Raji (cell line): Measurements from ENCODE around the gene EYA4.

Experiments used
- POLR2A ChIP-seq: IDR thresholded peaks from 2 replicates; pipeline ENCODE4 v1.6.1; 2011; ENCODE audit warnings: low read depth, low read length, control low read depth; ENCODE audit not compliant: insufficient read depth

The EYA4 gene

DNA sequence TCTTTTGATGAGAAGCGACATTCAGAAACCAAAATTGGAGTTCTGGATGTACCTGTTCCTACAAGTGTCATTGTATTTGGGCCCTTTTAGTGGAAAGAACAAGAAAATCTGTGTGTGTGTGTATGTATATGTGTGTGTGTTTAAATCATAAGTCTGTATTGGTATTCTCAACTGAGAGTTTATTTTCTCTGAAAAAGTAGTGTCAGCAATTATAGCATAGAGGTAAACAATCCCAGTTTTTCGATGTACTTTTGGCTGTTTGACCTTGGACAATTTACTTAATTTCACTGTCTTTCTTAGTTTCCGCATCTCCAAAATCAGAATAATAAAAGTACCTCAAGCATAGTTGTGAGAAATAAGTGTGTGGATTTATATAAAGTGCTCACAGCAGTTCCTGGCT is 57.2 kb downstream of the EYA4 start:
- no peak for TF ChIP-seq POLR2A

DNA sequence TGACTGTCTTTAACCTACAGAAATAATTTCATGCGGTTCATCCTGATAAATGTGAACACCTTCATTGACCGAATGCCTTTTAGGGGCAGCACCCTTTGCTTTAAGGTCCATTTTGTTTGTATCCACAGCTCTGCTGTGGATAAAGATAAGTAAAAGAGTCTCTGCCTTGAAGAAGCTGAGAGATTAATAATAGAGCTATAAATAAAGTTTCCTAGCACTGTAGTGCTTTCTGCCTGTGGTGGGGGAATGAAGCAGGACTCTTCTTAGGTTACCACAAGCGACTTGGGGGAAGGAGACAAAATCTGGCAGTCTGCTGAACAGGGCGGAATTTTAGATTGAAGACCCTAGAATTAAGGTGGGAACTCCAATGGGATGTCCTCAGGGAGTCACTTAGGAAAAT is 57.6 kb downstream of the EYA4 start:
- no peak for TF ChIP-seq POLR2A

DNA sequence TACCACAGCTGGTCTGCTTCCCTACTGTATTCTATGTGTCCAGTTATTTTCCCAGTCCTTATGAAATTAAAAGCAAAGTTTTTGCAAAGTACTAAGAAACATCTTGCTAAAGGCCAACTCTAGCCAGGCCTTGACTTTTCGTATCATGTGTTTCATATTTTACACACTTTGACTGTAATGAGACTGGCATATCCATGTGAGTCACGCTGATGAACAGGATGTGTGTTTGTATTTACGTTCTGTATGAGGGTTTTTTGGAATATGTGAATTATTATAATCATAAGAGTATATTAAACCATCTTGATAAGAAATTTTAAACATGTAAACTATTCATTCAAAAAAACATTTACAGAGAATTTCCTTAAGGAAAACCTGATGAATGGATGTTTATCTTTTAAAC is 59.7 kb downstream of the EYA4 start:
- no peak for TF ChIP-seq POLR2A

DNA sequence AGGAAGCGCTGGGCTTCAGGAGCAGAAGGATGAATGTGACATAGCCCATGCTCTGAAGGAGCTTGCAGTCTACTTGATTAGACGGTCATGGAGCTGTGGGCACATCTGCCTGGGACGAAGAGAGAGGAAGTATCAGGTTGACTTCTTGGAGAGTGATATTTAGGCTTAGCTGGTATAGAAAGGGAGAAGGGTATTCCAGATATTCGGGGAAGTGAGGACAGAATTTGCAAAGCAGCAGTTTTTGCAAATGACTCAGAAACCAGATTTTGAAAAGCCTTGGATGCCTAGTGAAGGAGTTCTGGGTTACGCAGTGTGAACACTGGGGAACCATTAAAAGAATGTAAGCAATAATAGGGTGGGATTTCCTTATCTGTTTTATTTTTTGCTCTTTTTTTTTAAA is 60.7 kb downstream of the EYA4 start:
- no peak for TF ChIP-seq POLR2A

DNA sequence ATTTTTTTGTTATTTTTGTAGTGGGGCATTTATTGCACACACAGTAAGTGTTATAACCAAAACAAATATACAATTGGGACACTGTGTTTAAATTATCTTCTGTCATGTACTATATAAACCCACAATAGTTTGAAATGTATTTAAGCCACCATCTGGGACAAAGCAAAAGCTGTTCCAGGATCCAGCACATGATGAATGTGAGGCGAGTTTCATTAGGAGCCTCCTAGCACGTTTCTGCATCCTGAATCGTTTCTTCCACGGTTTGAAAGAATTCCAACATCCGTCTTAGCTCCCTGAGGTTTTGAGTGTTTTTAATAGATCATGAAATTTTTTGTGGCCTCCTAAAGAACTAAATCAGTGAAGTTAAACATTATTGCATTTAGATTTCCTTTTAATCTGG is 65.8 kb downstream of the EYA4 start:
- TF ChIP-seq POLR2A: no peak

DNA sequence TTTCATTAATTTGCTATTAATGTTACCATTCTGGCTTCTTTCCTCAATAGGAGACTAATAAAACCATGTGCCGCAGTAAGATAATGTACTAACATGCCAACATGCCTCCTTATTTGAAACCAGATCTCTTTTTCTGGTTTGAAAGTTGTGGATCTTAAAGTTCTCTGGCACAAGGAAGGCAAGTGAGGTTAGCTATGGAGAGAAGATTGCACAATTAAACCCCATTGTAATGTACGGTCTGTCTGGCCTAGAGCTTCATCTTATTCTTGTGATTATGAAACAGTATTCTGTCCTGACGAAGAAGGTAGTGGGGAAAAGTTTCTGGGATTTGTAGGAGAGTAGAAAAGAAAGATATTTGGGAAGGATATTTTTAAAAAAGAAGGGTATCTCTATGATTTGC is 68.4 kb downstream of the EYA4 start:
- no peak for TF ChIP-seq POLR2A

DNA sequence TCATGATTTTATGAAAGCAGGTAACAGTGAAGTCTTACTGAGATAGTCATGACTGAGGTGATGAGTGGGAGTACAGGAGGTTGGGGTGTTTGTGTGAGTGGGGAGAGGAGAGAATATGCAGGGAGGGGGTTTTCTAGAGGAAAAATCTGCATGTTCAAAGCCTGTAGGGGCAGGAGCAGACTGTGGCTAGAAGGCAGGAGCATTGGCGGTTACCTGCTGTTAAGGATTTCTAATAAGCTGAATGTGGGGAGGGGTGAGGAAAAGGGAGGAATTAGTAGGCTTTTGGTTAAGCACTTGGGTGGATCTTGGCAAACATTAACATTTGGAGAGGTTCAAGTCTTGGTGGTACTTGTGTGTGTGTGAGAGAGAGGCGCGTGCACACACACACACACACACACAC is 70.8 kb downstream of the EYA4 start:
- no peak for TF ChIP-seq POLR2A

DNA sequence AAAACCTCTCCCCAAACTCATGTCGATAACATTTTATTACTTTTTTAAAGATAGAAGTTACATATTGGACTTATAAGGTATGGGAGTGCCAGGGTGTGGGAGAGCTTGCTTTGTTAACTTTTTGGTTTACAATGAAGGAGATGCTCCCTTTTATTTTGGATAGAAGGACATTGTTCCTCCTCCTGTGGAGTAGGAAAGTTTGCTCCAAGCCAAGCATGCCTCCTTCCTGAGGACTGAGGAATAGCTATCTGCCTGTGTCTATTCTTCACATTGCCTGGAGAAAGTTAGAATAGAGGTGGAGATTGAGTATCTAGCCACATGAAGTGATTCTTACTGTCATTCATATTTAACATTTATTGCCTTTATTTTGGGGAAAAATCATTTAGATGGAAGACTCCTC is 71.9 kb downstream of the EYA4 start:
- no peak for TF ChIP-seq POLR2A

DNA sequence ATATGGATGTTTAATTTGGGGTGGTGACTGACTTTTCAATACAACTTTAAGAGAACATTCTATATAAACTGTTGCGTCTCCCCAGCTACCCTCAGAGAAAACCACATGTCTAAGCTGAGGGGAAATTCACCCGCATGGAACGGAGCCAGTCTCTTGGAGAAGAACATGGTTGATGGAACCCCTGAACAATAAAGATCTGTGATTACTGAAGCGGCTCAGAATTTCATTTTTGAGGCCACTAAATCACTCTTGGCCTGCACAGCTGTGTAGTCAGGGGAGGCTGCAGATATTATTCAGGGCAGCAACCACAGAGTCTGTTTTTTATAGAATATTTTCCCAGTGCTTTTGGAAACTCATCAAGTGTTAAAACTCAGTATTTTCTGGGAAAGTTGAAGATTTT is 73.8 kb downstream of the EYA4 start:
- no peak for TF ChIP-seq POLR2A

DNA sequence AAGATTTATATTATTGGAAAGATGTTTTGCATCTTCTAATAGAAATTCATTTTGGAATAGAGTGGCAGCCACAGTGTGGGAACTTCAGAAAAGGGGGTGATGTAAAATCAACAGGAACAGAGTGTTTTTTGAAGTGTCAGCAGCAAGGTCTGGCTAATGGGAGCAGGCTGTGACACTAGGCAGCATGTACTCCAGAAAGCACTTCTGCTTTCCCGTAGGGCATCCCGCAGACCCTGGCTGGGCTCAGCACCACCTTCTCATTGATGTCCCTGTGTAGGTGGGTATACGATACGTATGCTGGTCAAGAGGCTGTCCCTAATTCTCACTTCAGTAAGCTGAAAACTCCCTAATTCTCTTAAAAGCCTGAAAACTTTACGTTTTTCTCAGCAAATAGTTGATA is 74.7 kb downstream of the EYA4 start:
- no peak for TF ChIP-seq POLR2A

DNA sequence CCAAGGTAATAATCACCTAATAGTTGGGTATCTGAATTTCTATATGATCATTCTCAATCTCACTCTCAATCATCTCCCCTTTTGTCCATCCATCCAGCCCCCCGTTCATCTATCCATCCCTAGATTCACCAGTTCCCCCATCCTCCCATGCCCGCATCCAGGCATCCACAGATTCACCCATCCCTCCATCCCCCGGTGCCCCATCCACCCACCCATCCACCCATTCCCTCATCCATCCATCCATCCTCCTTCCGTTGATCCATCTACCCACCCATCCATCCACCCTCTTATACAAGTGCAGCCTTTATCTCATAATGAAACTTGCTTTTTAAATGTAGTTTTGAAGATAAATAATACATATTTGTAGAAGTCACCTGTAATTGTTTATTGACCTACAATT is 76.5 kb downstream of the EYA4 start:
- no peak for TF ChIP-seq POLR2A

DNA sequence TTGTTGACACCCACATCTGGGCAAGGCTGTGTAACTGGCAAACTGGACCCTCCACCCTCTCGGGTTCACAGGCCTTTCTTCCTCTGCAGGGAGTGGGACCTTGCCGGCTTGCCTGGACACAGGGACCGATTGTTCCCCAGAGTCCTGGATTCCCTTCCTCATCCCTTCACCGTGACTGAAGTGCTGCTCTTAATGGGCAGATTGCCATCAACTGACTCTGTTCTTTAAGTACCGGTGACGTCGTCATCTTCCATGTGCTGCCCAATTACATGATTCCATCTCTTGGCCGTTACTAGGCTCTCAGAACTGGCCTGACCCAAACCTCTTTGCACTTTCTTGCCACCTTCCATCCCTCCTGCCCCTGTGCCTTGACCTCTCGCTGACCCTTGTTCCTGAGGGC is 85.4 kb downstream of the EYA4 start:
- TF ChIP-seq POLR2A: no peak

DNA sequence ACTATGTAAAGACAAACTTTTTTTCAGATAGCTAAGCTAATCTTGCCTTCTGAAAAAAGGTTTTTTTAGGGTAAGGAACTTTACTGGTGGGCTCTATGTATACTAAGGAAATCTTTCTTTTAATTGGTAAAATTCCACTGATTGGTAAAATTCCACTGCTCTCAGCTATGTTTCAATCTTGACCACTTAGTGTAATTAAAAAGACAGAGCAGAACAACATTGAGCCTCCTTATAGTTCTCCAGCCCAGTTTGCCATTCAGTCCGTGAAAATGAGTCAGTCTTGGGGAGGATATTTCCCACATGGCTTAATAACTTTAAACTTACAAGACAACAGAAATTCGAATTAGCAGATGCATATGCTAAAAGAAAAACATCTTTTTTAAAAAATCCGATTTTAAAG is 92.7 kb downstream of the EYA4 start:
- TF ChIP-seq POLR2A: no peak

DNA sequence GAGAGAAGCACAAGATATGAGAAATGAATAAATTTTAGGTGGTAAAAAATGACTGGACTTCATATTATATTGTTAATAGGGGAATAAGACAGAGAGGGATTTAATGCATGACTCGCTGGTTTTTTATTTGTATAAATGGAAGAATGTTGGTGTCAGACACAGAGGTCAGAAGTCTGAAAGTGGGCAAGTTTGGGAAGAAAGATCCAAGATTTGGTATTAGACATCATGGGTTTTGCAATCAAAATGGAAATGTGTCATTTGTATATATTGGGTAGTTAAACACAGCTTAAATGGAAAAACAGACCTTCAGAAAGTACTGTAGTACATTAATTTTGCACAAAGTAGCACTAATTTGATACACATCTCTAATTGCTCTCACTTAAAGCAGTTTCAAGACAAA is 96.2 kb downstream of the EYA4 start:
- TF ChIP-seq POLR2A: no peak

DNA sequence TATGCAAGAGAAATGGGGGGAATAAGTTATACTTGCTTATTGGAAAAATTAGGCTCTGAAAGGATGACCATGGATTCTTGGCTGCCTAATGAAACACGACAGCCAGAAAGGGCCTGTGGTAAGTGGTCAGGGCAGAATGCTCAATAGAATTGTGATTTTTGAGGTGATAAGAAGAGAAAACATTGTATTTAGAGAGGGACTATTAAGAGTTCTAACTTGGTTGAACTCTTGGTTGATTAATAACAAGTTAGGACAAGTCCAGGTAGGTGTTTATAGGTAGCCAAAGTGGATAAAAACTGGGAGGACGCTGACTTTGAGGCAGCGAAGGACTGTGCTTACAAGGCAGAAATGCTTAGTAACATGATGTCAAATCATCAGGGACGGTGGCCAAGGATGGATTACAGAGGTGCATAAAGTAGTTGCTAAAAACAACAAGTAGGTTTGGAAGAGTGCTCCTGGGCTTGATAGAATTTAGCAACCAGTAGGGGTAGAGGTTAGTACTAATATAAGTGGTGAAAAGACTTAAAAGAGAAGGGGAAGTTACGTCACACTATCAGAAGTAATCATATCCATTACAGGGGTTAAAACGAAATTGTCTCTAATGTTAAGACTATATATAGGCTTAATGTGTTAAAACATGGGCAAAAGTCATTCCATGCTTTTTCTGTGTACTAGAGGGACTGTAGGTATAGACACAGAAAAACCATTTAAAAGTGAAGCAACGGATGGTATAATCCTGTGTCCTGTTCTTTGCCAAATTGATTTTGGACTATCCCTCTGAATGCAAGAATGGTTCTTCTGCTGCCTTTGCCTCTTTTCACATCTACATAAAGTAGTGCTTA is 98.6 kb downstream of the EYA4 start:
- TF ChIP-seq POLR2A: no peak

DNA sequence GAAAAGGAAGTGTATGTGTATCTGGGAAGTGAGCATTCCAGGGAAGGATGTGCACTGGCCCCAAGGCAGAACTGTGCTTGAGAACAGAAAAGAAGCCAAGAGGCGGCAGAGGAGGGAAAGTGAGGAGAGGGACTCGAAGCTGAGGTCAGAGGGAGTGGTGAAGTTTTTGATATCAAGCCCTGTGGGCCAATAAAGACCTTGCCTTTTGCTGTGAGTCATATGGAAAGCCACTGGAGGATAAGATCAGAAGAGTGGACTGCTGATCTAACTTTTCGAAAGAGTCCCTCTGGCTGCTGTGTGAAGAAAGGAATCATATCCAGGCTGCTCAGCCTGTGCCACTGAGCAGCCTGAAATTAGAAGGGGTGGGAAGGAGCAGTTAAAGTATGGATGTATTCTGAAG is 99.4 kb downstream of the EYA4 start:
- TF ChIP-seq POLR2A: no peak

DNA sequence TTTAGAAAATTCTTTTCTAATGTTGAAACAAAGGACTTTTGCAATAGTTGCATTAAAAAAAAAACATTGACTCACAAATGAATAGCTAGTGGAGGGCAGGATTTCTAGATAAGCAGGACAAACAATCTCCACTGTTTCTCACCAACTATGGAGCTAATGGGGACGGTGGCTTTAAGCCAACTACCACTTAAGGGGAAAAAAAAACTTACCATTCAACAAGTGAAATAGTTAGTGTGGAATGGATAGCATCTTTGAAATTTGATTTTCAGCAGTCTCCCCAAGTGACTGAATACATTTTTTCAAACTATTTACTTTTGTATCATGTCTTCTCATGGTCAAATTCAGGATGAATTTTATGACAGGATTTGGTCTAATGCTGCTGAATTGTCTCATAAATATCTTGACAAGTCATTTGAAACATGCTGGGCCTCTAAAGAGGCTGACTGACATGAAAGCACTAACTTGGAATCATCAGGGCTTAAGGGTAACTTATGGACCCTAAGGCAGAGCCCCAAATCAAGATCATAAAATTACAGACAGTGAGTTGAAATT is 100.5 kb downstream of the EYA4 start:
- no peak for TF ChIP-seq POLR2A
